Thoracic aorta (tissue), 2 donors: ENCODE results near the gene MEP1B. TPM values are rescaled to one million over a fixed set of nuclear protein-coding genes. Genes with fewer than 3 reads are reported as not detected.

ENCODE experiments used
- ATAC-seq: fragments of 150-250 bp; one replicate; pipeline ENCODE4 v1.8.0; 2017; ENCODE audit warnings: low read depth; ENCODE audit not compliant: insufficient number of reproducible peaks, low FRiP score
- DNase-seq: peaks from one replicate; pipeline ENCODE4 v3.0.0-alpha.2; 2020; ENCODE audit warnings: low spot score
- H3K27ac ChIP-seq, 2 donors: fragments of 200-600 bp; sonication (generic); 1 replicate in 1 of 2; 2 replicates in 1 of 2; pipeline ENCODE4 v1.5.1; 2016; ENCODE audit warnings: mild to moderate bottlenecking in 2 of 2, moderate library complexity in 2 of 2
- H3K27me3 ChIP-seq: fragments of 200-600 bp; sonication (generic); replicated peaks from 2 replicates; pipeline ENCODE4 v1.6.0; 2016; ENCODE audit warnings: mild to moderate bottlenecking; ENCODE audit not compliant: insufficient read depth
- H3K36me3 ChIP-seq: fragments of 200-600 bp; sonication (generic); one replicate; pipeline ENCODE4 v1.5.1; 2016
- H3K4me1 ChIP-seq, 2 donors: fragments of 200-600 bp; sonication (generic); 1 replicate in 1 of 2; 2 replicates in 1 of 2; pipeline versions ENCODE4 v1.5.1 to v1.6.0; 2016; ENCODE audit warnings: low read depth in 2 of 2, mild to moderate bottlenecking in 1 of 2; ENCODE audit not compliant: control insufficient read depth in 1 of 2
- H3K4me3 ChIP-seq: fragments of 200-600 bp; sonication (generic); 2 replicates; pipeline ENCODE4 v1.5.1; 2016; ENCODE audit warnings: mild to moderate bottlenecking
- H3K9me3 ChIP-seq: fragments of 200-600 bp; sonication (generic); 2 replicates; pipeline ENCODE4 v1.5.1; 2016
- total RNA-seq, 2 donors: library from RNA; depleted of rRNA; stranded (reverse); fragments of >200 nt; gene quantifications; one replicate each; pipeline versions ENCODE4 v1.1.0 to v1.2.3, GENCODE V29; 2016
- TF ChIP-seq, protein P1 (sequence below): fragments of 200-600 bp; sonication (generic); IDR thresholded peaks from one replicate; pipeline ENCODE4 v1.5.1; 2019; ENCODE audit warnings: antibody characterized with exemption

Gene MEP1B
- total RNA-seq, 2 donors from 2014 or later = not detected

DNA sequence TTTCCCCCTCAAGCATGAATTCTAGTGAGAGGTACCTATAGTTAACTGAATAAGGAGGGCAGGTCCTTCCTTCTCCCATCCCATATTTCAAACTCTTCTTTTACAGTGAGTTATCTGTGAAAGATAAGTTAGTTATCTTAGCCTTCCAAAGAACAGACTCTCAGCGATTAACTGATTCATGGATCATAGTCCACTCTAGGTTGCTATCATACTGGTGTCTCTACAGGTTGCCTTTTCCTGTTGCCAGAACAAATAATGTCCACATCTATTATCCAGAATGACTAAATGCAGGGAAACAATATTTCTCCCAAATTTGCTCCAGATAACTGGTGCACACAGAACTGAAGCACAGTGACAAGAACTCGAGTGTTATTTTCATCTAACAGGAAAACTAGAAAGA, 68.3 kb downstream of the MEP1B start:
- Histone ChIP-seq H3K27me3 (no peaks in the 10 kb centered on the region), H3K4me1 (no peaks in the 10 kb centered on the region)
- DNase-seq = no peak

DNA sequence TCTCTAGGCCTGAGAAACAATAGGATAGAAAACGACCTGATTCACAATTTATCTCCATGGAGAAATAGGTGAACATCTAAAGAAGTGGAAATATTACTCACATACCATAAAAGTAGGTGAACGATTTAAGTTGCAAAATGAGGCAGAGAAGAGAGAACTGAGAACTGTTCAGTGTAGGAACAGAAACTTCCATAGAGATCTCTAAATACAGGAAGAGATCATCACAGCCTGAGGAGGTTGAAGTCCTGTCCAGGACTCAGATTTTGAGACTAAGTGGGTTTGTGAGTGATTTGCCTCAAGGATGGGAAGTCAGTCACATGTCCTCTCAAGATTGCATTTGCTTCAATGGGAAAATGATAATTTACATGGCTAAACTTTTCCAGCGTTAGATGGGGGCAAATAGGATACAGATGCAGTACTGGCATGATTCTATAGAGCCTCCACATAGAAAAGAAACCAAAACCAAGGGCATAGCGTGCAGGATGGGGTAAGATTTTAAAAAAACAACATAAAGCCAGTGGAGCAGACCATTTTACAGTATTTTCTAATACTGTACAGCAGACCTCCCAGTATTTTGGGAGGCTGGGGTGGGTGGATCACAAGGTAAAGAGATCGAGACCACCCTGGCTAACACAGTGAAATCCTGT, 68.8 kb downstream of the MEP1B start:
- Histone ChIP-seq H3K9me3 (no peaks in the 10 kb centered on the region), H3K27ac (no peak overlapping the region), H3K36me3 (no peaks in the 10 kb centered on the region), H3K27me3 (no peaks in the 10 kb centered on the region), H3K4me3 (no peak overlapping the region), H3K4me1 (no peaks in the 10 kb centered on the region)
- TF ChIP-seq, protein P1, sequence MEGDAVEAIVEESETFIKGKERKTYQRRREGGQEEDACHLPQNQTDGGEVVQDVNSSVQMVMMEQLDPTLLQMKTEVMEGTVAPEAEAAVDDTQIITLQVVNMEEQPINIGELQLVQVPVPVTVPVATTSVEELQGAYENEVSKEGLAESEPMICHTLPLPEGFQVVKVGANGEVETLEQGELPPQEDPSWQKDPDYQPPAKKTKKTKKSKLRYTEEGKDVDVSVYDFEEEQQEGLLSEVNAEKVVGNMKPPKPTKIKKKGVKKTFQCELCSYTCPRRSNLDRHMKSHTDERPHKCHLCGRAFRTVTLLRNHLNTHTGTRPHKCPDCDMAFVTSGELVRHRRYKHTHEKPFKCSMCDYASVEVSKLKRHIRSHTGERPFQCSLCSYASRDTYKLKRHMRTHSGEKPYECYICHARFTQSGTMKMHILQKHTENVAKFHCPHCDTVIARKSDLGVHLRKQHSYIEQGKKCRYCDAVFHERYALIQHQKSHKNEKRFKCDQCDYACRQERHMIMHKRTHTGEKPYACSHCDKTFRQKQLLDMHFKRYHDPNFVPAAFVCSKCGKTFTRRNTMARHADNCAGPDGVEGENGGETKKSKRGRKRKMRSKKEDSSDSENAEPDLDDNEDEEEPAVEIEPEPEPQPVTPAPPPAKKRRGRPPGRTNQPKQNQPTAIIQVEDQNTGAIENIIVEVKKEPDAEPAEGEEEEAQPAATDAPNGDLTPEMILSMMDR = no peak
- DNase-seq (no peak), ATAC-seq (no peak)

More for the DNA sequence above, 68.3 kb downstream of the MEP1B start:
- no peak overlapping the region for H3K4me3 ChIP-seq
- H3K9me3 ChIP-seq = no peaks in the 10 kb centered on the region
- no peak overlapping the region for H3K27ac ChIP-seq
- no peaks in the 10 kb centered on the region for H3K36me3 ChIP-seq
- TF ChIP-seq, protein P1 = no peak
- ATAC-seq = no peak

DNA sequence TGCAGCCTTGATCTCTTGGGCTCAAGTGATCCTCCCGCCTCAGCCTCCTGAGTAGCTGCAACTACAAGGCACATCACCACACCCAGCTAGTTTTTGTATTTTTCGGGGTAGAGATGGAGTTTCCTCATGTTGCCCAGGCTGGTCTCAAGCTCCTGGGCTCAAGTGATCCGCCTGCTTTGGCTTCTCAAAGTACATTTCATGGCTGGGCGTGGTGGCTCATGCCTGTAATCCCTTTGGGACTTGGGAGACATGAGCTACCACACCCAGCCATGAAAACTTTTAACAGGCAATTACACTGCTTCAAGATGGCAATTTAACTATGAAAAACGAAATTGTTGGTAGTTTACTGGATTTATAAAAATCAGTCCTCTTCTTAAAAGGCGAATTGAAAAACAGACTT, 69.7 kb downstream of the MEP1B start:
- Histone ChIP-seq H3K27me3 (no peaks in the 10 kb centered on the region), H3K4me1 (no peaks in the 10 kb centered on the region), H3K9me3 (no peaks in the 10 kb centered on the region), H3K4me3 (no peak overlapping the region), H3K27ac (no peak overlapping the region), H3K36me3 (no peaks in the 10 kb centered on the region)
- DNase-seq = no peak
- no peak for ATAC-seq
- TF ChIP-seq, protein P1 = no peak

DNA sequence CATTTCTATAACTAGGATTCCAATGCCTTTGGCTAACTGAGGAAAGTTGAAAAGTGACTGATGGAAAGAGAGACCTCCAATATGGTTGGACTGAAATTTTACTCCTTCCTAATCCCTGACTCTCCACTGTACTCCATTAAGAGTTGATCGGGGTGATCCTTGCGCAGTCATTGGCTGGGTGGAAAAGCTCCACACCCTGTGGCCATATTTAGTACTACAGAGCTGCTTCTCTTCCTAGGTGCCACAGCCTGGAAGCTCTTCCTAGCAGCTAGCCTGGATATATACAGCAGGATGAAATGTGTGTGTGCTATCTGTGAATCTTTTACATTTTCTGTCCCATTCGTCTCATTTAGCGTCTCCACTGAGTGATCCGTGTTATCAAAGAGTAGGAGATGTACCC, 71.2 kb downstream of the MEP1B start:
- Histone ChIP-seq H3K9me3 (no peaks in the 10 kb centered on the region), H3K27me3 (no peaks in the 10 kb centered on the region), H3K4me1 (no peaks in the 10 kb centered on the region), H3K27ac (no peak overlapping the region), H3K4me3 (no peak overlapping the region), H3K36me3 (no peaks in the 10 kb centered on the region)
- DNase-seq (no peak), ATAC-seq (no peak)
- TF ChIP-seq, protein P1 = no peak

DNA sequence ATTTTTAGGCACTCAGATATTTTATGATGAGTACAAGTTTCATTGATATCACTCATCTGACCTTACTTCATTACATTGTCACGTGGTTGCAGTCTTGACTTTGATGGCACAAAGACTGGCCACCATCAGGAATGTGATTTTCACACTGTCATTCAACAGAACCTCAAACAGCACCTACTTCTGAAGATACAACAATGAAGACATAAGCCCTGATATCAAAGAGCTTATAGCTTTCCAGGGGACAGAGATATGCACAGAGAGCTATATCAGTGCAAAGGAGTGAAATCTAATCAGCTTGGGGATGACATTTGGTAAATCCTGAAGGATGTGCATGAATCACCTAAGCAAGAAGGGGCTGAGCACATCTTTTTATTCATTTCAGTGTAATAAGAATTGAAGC, 72.3 kb downstream of the MEP1B start:
- H3K36me3 ChIP-seq = no peaks in the 10 kb centered on the region
- DNase-seq (no peak), ATAC-seq (no peak)
- TF ChIP-seq, protein P1 = no peak
- H3K27me3 ChIP-seq = no peaks in the 10 kb centered on the region
- H3K27ac ChIP-seq = no peak overlapping the region
- H3K9me3 ChIP-seq = no peaks in the 10 kb centered on the region
- no peak overlapping the region for H3K4me3 ChIP-seq
- H3K4me1 ChIP-seq = no peaks in the 10 kb centered on the region
